GM12878 (cell line): ENCODE measurements around the gene KLHL34.

ENCODE experiments used
- RAD21 ChIP-seq: IDR thresholded peaks from 2 replicates; pipeline ENCODE4 v1.6.1; 2011; ENCODE audit warnings: mild to moderate bottlenecking, low read depth, low read length, moderate library complexity; ENCODE audit not compliant: insufficient read depth
- TARDBP ChIP-seq: IDR thresholded peaks from 2 replicates; pipeline ENCODE4 v1.6.1; 2016; ENCODE audit warnings: borderline replicate concordance

GRCh38 chrX:21683941-21684340, 25.8 kb upstream of the KLHL34 start:
- TF ChIP-seq TARDBP = no peak
- TF ChIP-seq RAD21 = no peak
